Muscle of arm (tissue), 12 donors: Measurements from ENCODE around the gene SPATA20. TPM values are rescaled to one million over a fixed set of nuclear protein-coding genes. Genes with fewer than 3 reads are reported as not detected.

Experiments
- DNase-seq: peaks from one replicate; pipeline ENCODE4 v3.0.0-alpha.2; 2013
- polyA plus RNA-seq, 12 donors: library from polyadenylated mRNA; unstranded; fragments of 120-200 nt; gene quantifications; one replicate each; pipeline ENCODE4 v1.2.1, GENCODE V29; 2013; ENCODE audit not compliant: insufficient read length in 12 of 12

Gene SPATA20
- polyA plus RNA-seq, 12 donors, result 16.4 to 43.9 (median 26.2) TPM; not detected in 1

DNA sequence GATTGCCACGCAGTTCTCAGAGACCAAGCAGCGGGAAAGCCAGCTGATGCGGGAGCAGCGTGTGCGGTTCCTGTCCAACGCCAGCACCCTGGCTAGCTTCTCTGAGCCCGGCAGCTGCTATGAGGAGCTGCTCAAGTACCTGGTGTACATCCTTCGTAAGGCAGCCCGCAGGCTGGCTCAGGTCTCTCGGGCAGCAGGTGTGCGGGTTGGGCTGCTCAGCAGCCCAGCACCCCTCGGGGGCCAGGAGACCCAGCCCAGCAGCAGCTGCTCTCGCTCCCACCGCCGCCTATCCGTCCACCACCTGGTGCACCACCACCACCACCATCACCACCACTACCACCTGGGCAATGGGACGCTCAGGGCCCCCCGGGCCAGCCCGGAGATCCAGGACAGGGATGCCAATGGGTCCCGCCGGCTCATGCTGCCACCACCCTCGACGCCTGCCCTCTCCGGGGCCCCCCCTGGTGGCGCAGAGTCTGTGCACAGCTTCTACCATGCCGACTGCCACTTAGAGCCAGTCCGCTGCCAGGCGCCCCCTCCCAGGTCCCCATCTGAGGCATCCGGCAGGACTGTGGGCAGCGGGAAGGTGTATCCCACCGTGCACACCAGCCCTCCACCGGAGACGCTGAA, 28.7 kb downstream of the SPATA20 start:
- DNase-seq, result no peak

DNA sequence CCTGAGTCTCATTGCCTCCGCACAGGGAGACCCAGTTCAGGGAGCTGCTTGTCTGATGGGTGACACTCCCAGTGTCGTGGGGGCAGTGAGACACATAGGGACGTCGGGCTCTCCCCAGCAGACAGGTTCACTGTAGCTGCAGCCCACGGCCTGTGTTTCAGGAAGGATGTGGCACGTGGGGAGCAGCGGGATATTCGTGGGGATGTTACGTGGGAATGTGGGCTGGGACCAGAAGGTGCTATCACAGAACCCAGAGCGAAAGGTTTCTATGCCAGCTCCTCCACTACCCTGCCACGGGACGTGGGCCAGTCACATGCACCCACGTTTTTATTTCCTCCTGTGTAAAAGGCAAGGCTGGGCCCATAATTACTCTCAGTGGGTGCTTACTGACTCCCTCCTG, 29.9 kb downstream of the SPATA20 start:
- DNase-seq, result no peak

DNA sequence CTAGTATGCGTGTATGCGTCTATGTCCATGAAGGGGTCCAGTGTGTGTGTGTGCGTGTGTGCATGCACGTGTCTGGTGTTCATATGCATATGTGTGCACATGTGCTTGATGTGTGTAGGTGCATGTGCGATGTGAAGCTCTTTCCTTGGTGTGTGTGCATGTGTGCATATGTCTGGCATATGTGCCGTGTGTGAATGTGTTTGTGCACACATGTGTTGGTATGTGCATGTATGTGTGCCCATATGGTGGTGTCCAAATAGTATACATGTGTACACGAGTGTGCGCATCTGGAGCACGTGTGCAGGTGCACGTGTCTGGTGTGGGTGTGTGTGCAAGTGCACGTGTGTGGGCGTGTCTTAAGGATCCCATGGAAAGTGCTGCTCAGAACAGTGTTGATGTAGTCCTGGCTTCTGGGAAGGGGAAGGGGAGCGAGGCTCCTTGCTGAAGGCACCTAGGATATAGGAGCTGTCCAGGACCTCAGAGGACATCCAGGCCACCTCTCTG, 30.5 kb downstream of the SPATA20 start:
- no peak for DNase-seq

DNA sequence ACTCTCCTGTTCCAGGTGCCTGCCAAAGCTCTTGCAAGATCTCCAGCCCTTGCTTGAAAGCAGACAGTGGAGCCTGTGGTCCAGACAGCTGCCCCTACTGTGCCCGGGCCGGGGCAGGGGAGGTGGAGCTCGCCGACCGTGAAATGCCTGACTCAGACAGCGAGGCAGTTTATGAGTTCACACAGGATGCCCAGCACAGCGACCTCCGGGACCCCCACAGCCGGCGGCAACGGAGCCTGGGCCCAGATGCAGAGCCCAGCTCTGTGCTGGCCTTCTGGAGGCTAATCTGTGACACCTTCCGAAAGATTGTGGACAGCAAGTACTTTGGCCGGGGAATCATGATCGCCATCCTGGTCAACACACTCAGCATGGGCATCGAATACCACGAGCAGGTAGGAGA, 31.2 kb downstream of the SPATA20 start:
- DNase-seq, result no peak

DNA sequence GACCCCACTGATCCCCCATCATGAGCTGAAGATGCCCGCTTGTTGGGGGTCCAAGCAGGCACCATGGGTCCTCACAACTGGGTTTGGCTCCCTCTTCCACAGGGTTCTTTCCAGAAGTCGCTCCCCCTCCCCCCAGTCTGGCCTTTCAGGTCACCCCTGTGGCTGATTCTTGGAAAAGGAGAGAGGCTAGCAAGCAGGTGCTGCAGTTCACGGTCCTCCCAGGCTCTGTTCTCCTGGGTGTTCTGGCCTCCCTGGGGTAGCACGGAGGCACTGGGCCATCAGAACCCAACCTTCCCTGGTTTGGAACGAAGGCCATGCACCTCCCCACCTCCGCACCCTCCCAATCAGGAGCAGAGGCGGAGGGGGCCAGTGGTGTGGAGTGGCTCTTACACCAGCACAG, 32.4 kb downstream of the SPATA20 start:
- no peak for DNase-seq

DNA sequence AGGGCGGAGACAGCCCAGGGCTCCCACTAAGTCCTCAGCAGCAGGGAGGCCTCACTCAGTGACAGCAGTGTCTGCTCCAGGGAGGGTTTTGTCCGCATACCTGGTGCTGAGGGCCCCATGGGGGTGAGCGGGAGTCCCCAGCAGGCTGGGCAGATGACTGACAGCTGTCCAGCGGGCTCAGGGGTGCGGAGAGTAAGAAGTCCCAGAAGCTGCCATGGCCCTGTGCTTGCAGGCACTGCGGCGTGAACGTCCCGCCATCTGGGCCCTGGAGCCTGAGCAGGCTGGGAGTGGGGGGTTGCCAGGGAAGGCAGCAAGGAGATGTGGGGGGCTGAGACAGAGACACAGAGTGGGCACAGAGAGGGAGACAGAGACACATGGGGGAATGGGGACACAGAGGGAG, 33.7 kb downstream of the SPATA20 start:
- DNase-seq, result no peak

DNA sequence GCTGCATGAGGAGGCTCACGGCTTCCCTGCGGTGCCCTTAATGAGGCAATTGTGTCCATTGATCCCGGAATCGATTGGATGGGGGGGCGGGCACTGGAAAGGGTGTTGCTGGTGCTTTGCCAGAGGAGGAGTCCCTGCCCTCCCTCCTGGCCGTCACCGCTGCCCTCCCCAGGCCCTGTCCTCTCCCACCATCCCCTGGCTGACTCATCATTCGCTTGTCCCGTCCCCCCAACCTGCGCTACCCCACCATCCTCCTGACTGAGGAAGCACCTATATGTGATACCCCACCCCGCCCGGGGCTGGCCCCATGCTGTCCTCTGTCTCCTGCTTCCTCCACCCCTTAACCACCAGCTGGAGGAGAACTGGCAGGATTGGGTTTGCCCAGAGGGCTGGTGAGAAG, 34.3 kb downstream of the SPATA20 start:
- no peak for DNase-seq

DNA sequence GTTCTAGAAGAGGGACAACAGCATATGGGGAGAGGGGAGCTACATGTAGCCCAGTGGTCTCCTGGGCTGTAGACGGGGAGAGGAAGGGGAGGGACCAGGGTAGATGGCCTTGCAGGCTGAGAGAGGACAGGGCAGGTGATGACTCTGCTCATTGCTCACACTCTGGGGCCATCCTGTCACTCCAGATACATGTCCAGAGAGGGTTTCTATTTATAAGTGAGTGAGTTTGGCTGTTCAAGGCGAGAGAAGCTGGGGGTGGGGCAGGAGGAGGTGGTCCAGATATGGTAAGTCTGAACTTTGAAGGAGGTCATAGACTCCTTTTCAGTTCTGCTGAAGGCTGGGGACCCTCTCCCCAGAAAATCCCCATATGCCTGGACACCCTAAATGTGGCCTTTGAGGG, 35.8 kb downstream of the SPATA20 start:
- DNase-seq, result no peak

DNA sequence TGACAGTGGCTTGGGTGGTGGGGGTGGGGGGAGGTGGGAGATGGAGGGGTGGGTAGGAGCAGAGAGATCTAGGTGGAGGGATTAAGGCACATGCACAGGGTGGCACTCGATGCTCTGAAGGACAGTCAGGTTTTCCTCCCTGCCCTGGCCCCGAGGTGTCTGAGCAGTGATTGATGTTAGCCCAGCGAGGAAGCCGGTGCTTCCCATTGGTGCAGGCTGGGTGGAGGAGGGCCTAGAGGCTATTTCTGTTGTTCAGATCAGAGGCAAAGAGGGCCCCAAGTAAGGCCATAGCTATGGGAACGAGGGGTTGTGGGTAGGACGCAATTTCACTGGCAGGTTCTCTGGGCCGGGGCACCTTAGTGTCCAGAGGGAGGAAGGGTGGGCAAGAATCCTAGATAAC, 36.7 kb downstream of the SPATA20 start:
- DNase-seq, result no peak

DNA sequence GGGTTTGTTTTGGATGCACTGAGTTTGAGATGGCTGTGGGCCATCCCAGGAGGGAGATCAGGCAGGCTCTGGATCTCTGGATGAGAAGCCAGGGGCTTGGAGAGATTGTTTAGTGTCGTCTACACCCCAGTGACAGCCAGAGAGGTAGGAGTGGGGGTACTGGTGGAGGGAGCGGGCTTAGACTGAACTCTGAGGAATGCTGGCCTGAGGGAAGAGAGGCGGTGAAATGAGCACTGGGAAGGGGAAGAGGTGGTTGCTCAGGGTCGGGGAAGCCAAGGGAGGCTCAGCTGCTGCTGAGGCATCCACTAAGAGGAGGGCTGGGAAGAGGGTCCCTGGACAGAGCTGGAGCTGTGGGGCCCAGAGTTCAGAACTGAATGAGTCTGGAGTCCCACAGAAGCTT, 37.1 kb downstream of the SPATA20 start:
- DNase-seq, result no peak

DNA sequence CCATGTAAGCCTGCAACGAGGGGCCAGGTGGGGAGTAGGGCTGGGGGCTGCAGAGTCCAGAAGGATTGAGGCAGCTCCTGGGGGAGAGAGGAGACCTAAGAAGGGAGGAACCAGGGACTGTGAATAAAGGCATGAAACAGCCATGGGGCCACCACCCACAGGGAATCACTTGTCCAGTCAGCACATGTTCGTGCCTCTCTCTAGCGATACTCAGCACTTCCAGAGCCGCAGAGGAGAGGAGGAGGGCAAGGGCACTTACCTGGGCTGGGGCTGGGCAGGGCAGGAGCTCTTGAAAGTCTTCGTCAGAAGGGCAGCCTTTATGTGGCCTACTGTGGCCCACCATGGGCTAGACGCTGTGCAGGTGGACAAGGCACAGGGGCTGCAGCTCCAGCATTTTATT, 37.8 kb downstream of the SPATA20 start:
- DNase-seq, result no peak

DNA sequence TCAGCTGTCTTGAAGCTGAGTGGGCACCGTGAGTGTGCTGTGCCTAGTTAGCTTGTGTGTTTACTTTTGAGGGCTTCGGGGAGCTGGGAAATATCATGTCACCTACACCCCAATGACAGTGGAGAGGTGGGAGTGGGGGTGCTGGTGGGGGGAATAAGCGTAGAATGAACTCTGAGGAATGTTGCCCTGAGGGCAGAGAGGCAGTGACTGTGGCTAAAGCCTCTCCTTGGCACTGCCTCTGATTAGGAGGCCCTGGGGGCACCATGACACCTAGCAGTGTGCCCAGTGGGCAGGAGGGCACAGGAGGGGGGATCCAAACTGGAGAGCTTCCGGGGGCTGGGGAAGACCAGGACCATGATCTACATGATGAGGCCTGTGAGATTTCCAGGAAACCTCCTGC, 38.4 kb downstream of the SPATA20 start:
- DNase-seq, result no peak

DNA sequence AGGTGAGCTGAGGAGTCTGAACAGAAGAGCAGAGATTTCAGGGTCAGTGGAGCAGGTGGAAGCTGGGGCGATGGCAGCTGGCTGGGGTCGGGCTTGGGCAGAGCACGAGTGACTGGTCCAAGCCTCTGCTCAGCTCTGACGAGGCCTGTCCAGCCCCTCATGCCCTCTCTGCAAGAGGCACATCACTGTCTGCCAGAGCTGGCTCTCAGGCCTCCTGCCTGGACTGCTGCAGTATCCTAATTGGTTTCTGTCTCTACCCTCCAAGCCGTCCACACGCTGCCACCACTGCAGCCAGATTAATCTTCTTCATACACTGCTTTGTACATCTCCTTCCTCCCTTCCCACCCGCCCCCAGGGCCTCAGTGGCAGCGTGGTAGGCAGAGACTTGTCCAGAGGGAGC, 38.9 kb downstream of the SPATA20 start:
- no peak for DNase-seq

DNA sequence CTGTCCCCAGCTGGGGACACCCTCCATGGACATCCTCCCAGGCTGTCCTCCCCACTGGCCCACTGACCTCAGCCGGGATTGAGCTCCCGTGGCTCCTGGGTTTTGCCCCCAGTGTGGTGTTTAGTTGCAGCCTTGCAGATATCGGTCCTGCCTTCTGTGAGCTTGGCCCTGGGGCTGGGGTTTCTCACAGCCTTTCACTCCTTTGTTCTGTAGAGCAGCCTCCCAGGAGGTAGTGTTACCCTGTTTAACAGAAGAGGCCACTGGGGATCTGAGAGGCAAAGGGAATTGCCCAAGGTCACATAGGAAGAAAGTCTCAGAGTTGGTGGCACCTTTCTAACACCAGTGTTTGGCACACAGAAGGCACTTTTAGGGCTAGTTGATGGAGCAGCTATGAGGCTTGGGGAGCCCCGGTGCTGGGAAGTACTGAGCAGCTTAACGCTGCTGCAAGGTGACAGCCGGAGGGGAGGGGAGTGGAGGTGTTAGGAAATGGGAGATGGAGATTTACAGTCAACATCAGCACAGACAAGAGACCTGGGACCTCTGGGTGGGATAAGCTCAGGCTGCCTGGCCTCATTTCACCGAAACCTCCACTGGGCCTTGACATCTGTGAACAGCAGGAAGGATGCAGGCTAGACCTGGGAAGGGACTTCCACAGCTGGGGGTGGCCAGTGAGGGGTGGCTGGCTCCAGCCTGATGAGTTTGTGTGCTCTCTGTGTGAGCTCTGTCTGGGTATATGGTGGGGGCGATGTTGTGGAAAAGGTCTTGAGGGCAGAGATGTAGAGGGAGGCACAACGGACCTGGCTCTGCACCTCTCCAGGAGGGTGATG, 39.7 kb downstream of the SPATA20 start:
- DNase-seq, result no peak

DNA sequence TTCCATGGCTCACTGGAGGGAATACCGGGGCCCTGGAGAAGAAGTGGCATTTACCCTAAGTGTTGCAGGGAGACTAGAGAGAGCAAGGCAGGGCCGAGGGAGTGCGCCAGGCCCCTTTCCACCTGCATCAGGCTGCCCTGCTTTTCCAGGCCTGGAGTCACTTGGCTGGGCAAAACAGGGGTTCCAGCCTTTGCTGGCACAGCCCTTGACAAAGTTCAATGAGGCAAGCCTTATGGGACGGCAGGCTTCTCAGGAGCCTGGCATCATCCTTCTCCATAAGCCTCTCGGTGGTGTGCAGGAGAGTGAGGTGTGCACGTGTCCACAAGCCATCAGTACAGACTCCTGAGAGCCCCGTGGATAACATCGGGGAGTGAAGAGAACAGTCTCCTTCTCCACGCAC, 40.6 kb downstream of the SPATA20 start:
- no peak for DNase-seq

DNA sequence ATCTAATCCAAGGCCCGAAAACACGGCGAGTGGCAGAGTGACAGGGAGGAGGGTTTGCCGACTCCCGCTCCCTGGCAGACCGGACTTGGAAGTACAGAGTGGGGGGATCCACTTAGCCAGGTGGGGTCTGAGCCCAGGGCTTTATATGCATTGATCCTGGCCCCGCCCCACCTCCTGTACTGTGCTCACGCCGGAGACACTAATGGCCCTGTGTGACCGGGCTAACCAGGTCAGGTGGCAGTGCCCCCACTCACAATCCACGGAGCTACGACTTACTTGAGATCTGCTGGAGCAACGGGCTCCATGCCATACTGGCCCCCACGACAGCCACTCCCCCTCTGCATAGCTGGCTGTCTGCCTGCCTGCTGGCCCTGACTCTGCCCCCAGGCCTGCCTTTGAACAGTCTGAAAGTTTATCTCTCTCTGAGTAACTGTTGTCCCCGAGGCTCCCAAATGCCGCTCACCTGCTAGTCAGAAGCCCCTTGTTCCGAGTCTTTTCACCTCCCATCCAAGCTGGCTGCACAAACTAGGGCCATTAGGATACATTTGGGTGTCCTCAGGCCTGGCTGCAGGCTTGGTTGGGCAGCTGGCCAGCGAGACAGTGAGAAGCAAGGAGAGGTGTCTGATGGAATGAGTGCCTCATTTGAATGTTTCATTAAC, 41.5 kb downstream of the SPATA20 start:
- no peak for DNase-seq

DNA sequence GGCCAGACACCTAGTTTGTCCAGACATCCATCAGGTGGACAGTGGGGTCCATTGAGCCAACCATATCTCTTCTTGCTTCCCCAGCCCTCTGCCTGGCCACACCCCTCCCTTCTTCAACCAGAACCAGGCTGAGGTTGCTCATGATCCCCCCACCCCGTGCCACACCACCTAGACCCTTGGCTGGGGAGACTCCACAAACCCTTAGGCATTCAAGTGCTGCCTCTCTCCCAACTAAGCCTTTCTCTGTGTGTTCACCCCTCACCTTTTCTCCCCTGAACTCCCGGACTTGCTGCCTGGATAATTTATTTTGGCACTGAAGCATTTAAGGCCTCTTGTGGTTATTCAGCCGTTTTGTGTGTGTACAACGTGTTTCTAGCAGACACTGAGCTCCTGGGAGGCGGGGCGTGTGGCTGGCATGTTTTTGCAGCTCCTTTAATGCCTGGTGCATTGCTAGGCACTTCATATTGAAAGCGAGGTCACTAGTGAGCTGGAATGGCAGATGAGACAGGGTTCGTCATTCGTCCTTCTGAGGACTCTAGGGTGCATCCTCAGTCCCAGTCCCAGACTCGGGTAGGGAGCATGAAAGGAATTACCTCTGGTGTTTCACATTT, 42.2 kb downstream of the SPATA20 start:
- no peak for DNase-seq

DNA sequence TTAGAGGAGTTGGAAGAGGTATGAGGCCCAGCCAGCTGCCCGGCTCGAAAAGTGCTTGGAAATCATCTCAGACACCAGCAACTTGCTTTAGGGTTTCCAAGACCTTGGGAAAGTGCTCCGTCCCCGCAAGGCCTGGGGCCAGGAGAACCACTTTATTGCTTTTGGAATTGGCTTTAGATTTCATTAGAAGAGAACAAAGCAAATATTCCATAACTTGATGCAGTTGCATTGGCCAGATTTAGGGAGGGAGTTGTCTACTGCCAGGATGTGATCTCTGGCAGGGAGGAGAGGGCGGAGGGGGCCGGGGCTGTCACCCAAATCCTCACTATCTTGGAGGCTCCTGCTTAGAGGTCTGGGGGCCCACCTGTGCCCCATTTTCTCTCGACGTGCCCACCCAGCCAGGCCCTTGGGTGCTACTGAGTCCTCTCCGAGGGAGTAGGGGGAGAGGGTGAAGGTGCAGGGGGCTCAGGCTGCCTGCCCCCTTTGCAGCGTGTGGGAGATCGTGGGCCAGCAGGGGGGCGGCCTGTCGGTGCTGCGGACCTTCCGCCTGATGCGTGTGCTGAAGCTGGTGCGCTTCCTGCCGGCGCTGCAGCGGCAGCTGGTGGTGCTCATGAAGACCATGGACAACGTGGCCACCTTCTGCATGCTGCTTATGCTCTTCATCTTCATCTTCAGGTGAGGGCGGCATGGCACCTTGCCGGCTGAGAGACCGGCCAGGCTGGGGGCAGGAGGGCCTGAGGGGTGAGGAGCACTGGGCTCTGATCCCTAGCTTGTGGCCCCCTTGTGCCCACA, 44.2 kb downstream of the SPATA20 start:
- no peak for DNase-seq

DNA sequence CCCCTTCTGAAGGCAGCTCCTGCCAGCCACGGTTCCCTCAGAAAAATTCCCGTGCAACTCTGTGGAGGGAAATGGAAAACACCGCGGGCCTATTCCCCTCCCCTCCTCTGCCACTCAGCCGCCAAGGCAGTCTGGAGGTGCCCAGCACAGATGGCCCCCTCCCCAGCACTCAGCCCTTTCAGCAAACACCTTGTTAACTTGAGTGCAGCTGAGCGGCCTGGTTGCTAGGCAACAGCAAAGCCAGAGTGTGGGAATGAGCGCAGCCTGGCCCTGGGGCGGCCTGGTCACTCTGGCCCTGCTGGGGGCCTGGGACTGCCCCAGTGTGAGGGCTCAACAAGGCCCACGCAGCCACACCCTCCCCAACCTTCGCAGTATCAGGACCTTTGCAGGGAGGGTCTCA, 46.3 kb downstream of the SPATA20 start:
- no peak for DNase-seq

DNA sequence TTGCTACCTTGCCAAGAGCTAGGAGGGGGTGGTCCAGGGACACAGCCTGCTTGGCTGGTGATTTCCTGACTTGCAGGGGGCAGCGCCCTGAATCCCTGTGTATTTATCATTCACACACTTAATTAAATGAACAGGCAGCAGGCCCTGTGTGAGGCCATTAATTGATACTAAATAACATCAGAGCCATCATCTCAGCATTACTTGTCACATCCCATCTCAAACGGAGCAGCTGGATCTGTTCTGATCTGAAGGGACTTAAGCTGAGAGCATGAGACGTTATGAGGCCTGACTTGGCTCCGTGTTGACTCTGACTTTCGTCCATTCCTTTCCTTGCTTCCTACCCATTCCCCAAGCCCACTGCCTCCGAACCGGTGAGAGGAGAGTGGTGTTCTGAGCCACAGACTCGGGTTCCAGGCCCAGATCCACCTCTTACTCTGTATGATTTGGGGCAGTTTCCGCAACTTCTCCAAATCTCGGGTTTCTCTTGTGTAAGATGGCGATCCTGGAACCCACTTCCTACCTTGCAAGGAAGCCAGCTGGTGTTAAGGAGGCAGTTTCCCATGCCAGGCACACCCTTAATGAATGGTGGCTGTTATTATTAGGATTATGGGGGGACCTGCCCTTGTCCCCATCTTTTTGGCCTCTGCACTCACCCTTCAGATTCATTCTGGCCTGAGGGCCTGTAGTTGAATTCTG, 47.3 kb downstream of the SPATA20 start:
- DNase-seq, result no peak

DNA sequence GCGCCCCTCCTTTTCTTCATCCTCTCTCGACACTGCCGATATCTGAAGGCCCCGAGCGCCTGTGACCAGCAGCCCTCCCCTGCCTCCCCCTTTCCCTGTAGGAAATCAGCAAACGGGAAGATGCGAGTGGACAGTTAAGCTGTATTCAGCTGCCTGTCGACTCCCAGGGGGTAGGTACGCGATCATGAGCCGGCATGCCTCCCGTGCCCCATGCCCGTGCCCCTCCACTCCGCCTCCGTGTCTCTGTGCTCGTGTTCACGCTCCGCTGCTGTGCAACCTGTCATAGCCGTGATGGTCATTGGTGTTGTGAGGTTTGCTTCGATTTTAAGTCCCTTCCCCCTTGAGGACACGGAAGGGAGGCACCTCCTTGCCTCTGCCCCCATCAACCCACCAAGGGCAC, 47.9 kb downstream of the SPATA20 start:
- DNase-seq, result no peak
